ENCODE results near the gene RPN1.

DNA sequence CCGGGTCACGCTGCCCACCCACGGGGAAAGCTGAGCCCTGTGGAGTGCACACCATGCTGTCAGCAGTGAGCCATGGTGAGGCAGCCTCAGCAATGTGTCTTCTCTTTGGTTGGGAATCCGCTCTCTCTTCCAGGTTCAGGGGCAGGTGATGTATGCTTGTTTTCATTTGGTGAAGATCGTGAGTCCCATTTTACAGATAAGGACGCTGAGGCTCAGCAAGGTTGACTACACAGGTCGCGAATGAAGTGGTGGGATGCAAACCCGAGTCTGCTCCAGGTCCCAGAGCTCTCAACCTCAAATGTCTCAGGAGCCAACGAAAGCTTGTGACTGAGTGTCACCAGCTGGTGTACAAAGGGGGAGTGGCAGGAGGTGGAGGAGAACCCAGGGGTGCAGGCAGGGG is 74.3 kb downstream of the RPN1 start:
- TF ChIP-seq, protein P1, sequence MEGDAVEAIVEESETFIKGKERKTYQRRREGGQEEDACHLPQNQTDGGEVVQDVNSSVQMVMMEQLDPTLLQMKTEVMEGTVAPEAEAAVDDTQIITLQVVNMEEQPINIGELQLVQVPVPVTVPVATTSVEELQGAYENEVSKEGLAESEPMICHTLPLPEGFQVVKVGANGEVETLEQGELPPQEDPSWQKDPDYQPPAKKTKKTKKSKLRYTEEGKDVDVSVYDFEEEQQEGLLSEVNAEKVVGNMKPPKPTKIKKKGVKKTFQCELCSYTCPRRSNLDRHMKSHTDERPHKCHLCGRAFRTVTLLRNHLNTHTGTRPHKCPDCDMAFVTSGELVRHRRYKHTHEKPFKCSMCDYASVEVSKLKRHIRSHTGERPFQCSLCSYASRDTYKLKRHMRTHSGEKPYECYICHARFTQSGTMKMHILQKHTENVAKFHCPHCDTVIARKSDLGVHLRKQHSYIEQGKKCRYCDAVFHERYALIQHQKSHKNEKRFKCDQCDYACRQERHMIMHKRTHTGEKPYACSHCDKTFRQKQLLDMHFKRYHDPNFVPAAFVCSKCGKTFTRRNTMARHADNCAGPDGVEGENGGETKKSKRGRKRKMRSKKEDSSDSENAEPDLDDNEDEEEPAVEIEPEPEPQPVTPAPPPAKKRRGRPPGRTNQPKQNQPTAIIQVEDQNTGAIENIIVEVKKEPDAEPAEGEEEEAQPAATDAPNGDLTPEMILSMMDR (IDR thresholded peaks at IDR 0.05): no peak
- TF ChIP-seq POLR2A (IDR thresholded peaks at IDR 0.05) (no peak), POLR2AphosphoS5 (IDR thresholded peaks at IDR 0.05) (no peak), EP300 (IDR thresholded peaks at IDR 0.05; ENCODE audit: low read depth) (no peak)

Measured in transverse colon (tissue), 4 donors.